Spleen (tissue), 11 donors: ENCODE results near the gene HECW1. TPM values are rescaled to one million over a fixed set of nuclear protein-coding genes. Genes with fewer than 3 reads are reported as not detected.

Experiments used
- DNase-seq: peaks from one replicate; pipeline ENCODE4 v3.0.0-alpha.2; 2020
- H3K27ac ChIP-seq, 8 donors: fragments of 200-600 bp; sonication (generic) in 7 of 8; 1 replicate in 4 of 8; 2 replicates in 4 of 8; pipeline versions ENCODE4 v1.5.0 to v1.8.0; 2016 to 2021; ENCODE audit warnings: inconsistent platforms in 4 of 8, mild to moderate bottlenecking in 4 of 8, moderate library complexity in 1 of 8
- H3K27me3 ChIP-seq, 7 donors: fragments of 200-600 bp; sonication (generic) in 6 of 7; replicated peaks in 1 of 7; 1 replicate in 4 of 7; 2 replicates in 3 of 7; pipeline versions ENCODE4 v1.5.0 to v1.8.0; 2016 to 2021; ENCODE audit warnings: inconsistent platforms in 3 of 7, mild to moderate bottlenecking in 1 of 7
- H3K36me3 ChIP-seq, 6 donors: fragments of 200-600 bp; sonication (generic) in 5 of 6; 1 replicate in 4 of 6; 2 replicates in 2 of 6; pipeline versions ENCODE4 v1.5.0 to v1.8.0; 2016 to 2021; ENCODE audit warnings: inconsistent platforms in 2 of 6
- H3K4me1 ChIP-seq, 6 donors: fragments of 200-600 bp; sonication (generic) in 5 of 6; 1 replicate in 3 of 6; 2 replicates in 3 of 6; pipeline versions ENCODE4 v1.5.0 to v1.8.0; 2016 to 2021; ENCODE audit warnings: inconsistent platforms in 3 of 6
- H3K4me3 ChIP-seq, 8 donors: fragments of 200-600 bp; sonication (generic) in 7 of 8; 1 replicate in 4 of 8; 2 replicates in 4 of 8; pipeline versions ENCODE4 v1.5.0 to v1.8.0; 2016 to 2021; ENCODE audit warnings: inconsistent platforms in 4 of 8, mild to moderate bottlenecking in 4 of 8, moderate library complexity in 2 of 8
- H3K9me3 ChIP-seq, 8 donors: fragments of 200-600 bp; sonication (generic) in 7 of 8; 1 replicate in 4 of 8; 2 replicates in 4 of 8; pipeline versions ENCODE4 v1.5.0 to v1.8.0; 2016 to 2021; ENCODE audit warnings: inconsistent platforms in 4 of 8
- POLR2A ChIP-seq, 3 donors: fragments of 450-650 bp; IDR thresholded peaks; one replicate each; pipeline ENCODE4 v1.5.1; 2017; ENCODE audit warnings: antibody characterized with exemption in 3 of 3, mild to moderate bottlenecking in 1 of 3
- POLR2AphosphoS5 ChIP-seq, 3 donors: sonication (generic); formaldehyde crosslinking; IDR thresholded peaks; one replicate each; pipeline ENCODE4 v1.5.1; 2017; ENCODE audit warnings: antibody characterized with exemption in 3 of 3
- WGBS, 5 donors: extraction: QIAGEN DNeasy Blood & Tissue Kit in 3 of 5; methylation state at CpG; one replicate each; pipeline versions ENCODE4 v1.1.5 to v1.1.7; 2013 to 2018; 5-methylcytosine and 5-hydroxymethylcytosine counted together
- intact Hi-C: fragments of 100-400 bp; cut with DNase I; formaldehyde crosslinking; loops from one replicate; pipeline ENCODE4 v1.15.0; 2023; ENCODE audit warnings: low total_unique reads
- polyA plus RNA-seq, 3 donors: library from polyadenylated mRNA; stranded (reverse); fragments of 200-250 nt; gene quantifications; one replicate each; pipeline ENCODE4 v1.2.1, GENCODE V29; 2013
- total RNA-seq, 7 donors: library from RNA; depleted of rRNA in 3 of 7; stranded (reverse); fragments of >200 nt in 3 of 7; fragmentation: NEBNext Ultra II Directional in 4 of 7; extraction: Animal tissue kit (Norgen Biotek cat#: 25700) in 4 of 7; gene quantifications; one replicate each; pipeline versions ENCODE4 v1.1.0 to v1.2.1, GENCODE V29; 2016 to 2021
- TF ChIP-seq, protein P1 (sequence below), 11 experiments: fragments of 200-600 bp in 7 of 11; fragments of 450-650 bp in 4 of 11; sonication (generic) in 4 of 11; IDR thresholded peaks in 8 of 11; conservative IDR thresholded peaks in 3 of 11; 1 replicate in 7 of 11; 2 replicates in 4 of 11; pipeline versions ENCODE4 v1.4.0 to v1.8.0; 2016 to 2021; ENCODE audit warnings: antibody characterized with exemption in 11 of 11, inconsistent platforms in 4 of 11, mild to moderate bottlenecking in 1 of 11
- donor health status: healthy with polysubstance abuse.
- donor health status: DM: no; HTN: no; CAD: no; lungs with moderate emphysema.
- donor health status: DM: no; HTN: no; CAD: no.
- donor health status: Bipolar disorder and iron deficiency.
- donor health status: healthy.
- donor health status: DM: no; HTN: no; CAD: no.
- donor health status: DM: yes; HTN: yes; CAD: no.

Gene HECW1
- total and polyA plus RNA-seq, 10 donors, result 0.03 to 1.5 (median 0.40) TPM; not detected in 1

DNA sequence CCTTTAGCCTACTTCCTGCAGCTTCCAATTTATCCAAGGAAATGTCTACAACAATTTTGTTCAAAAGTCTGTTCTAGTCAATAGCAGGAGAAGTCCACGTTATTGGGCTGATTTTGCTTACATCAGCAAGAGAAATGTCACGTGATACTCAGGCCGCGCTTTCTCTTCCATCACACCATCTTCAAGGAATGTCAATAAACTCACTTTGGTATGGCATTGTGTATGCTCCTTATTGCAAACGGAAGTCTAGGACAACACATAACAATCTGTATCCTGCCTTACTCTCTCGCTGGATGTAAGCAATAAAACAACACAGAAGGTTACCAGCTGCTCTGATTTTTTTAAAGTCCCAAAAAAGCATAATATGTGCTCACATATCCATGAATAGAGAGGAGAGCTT is 453.3 kb downstream of the HECW1 start:
- Histone ChIP-seq H3K4me1 (no peaks in the 10 kb centered on the region), H3K27ac (no peak overlapping the region), H3K4me3 (no peak overlapping the region), H3K27me3 (peaks cover 0 to 14% (median 0%) of the 10 kb centered on the region in 7 donors), H3K9me3 (no peaks in the 10 kb centered on the region), H3K36me3 (no peaks in the 10 kb centered on the region)
- intact Hi-C loops, result no loop called here
- 48 to 75% (median 61%) methylated on average over 6 of the region's 6 CpGs for WGBS, 5 donors
- TF ChIP-seq POLR2A (IDR thresholded peaks at IDR 0.05) (no peak), POLR2AphosphoS5 (IDR thresholded peaks at IDR 0.05) (no peak)
- TF ChIP-seq, protein P1, sequence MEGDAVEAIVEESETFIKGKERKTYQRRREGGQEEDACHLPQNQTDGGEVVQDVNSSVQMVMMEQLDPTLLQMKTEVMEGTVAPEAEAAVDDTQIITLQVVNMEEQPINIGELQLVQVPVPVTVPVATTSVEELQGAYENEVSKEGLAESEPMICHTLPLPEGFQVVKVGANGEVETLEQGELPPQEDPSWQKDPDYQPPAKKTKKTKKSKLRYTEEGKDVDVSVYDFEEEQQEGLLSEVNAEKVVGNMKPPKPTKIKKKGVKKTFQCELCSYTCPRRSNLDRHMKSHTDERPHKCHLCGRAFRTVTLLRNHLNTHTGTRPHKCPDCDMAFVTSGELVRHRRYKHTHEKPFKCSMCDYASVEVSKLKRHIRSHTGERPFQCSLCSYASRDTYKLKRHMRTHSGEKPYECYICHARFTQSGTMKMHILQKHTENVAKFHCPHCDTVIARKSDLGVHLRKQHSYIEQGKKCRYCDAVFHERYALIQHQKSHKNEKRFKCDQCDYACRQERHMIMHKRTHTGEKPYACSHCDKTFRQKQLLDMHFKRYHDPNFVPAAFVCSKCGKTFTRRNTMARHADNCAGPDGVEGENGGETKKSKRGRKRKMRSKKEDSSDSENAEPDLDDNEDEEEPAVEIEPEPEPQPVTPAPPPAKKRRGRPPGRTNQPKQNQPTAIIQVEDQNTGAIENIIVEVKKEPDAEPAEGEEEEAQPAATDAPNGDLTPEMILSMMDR (IDR thresholded peaks at IDR 0.05 in 8 of 11, conservative IDR thresholded peaks at IDR 0.05 in 3 of 11), result no peak
- DNase-seq, result no peak

DNA sequence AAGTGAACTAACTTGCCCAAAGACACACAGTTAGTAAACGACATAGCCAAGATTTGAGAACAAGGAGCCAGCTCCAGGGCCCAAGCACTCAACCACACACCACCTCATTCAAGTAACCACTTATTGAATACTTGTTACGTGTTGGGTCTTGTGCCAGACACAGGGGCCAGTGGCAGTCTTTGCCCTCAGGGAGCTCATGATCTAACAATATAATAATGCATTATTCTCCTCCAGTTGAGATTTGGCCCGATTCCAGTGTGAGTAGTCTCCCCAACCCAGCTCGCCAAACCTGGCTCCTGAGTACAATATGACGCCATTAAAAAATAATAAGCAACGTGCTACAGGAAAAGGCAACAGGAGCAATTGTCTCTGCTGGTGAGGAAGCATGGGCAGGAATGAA is 456.1 kb downstream of the HECW1 start:
- H3K36me3 ChIP-seq, result no peaks in the 10 kb centered on the region
- WGBS, 5 donors, result 84 to 89% (median 87%) methylated on average over 6 of the region's 6 CpGs
- peaks cover 0 to 4% (median 0%) of the 10 kb centered on the region in 6 donors for H3K4me1 ChIP-seq
- no peaks in the 10 kb centered on the region for H3K9me3 ChIP-seq
- no peak for DNase-seq
- intact Hi-C loops, result no loop called here
- TF ChIP-seq POLR2AphosphoS5 (IDR thresholded peaks at IDR 0.05) (no peak), POLR2A (IDR thresholded peaks at IDR 0.05) (no peak)
- TF ChIP-seq, protein P1 (IDR thresholded peaks at IDR 0.05 in 8 of 11, conservative IDR thresholded peaks at IDR 0.05 in 3 of 11), result no peak
- no peak overlapping the region for H3K4me3 ChIP-seq
- peaks cover 0 to 4% (median 0%) of the 10 kb centered on the region in 7 donors for H3K27me3 ChIP-seq
- no peak overlapping the region for H3K27ac ChIP-seq

- intact Hi-C loops, result no loop called here
- Histone ChIP-seq H3K27ac (no peak overlapping the region), H3K9me3 (no peaks in the 10 kb centered on the region), H3K36me3 (no peaks in the 10 kb centered on the region), H3K4me3 (no peak overlapping the region), H3K4me1 (peaks cover 0 to 4% (median 0%) of the 10 kb centered on the region in 6 donors), H3K27me3 (no peaks in the 10 kb centered on the region)
- WGBS, 5 donors, result 80 to 89% (median 82%) methylated on average over 4 of the region's 4 CpGs
- TF ChIP-seq POLR2A (IDR thresholded peaks at IDR 0.05) (no peak), POLR2AphosphoS5 (IDR thresholded peaks at IDR 0.05) (no peak)
- TF ChIP-seq, protein P1 (IDR thresholded peaks at IDR 0.05 in 8 of 11, conservative IDR thresholded peaks at IDR 0.05 in 3 of 11), result no peak
- no peak for DNase-seq
These were observed 457.0 kb downstream of the HECW1 start for GRCh38 chr7:43569424-43569823.

- H3K27me3 ChIP-seq, result no peaks in the 10 kb centered on the region
- DNase-seq, result no peak
- peaks cover 0 to 4% (median 0%) of the 10 kb centered on the region in 6 donors for H3K4me1 ChIP-seq
- no peaks in the 10 kb centered on the region for H3K36me3 ChIP-seq
- intact Hi-C loops, result no loop called here
- WGBS, 5 donors, result 75 to 90% (median 89%) methylated on average over 4 of the region's 4 CpGs
- no peaks in the 10 kb centered on the region for H3K9me3 ChIP-seq
- no peak for TF ChIP-seq POLR2AphosphoS5 (IDR thresholded peaks at IDR 0.05)
- no peak for TF ChIP-seq POLR2A (IDR thresholded peaks at IDR 0.05)
- TF ChIP-seq, protein P1 (IDR thresholded peaks at IDR 0.05 in 8 of 11, conservative IDR thresholded peaks at IDR 0.05 in 3 of 11), result no peak
- no peak overlapping the region for H3K4me3 ChIP-seq
- no peak overlapping the region for H3K27ac ChIP-seq
These were observed 458.4 kb downstream of the HECW1 start for GRCh38 chr7:43570688-43571365.
